Measurements from ENCODE around the gene ANKEF1.

GRCh38 chr20:10093087-10093591 is 58.4 kb downstream of the ANKEF1 start:
- TF ChIP-seq CTCF (IDR thresholded peaks at IDR 0.05) (no peak), ZFX (IDR thresholded peaks at IDR 0.05; ENCODE audit: borderline replicate concordance) (no peak)

Data from 22Rv1 (cell line).